Mesodermal cell (in vitro differentiated cells): ENCODE data around the gene OASL.

ENCODE experiments used
- H3K27ac ChIP-seq: 2 replicates; pipeline ENCODE4 v1.7.0; 2013; ENCODE audit warnings: mild to moderate bottlenecking, low read depth, low read length, moderate library complexity; ENCODE audit not compliant: severe bottlenecking
- H3K36me3 ChIP-seq: 2 replicates; pipeline ENCODE4 v1.7.1; 2013; ENCODE audit warnings: mild to moderate bottlenecking, low read length, moderate library complexity; ENCODE audit not compliant: control insufficient read depth, insufficient read depth
- H3K4me1 ChIP-seq: one replicate; pipeline ENCODE4 v1.7.1; 2013; ENCODE audit warnings: mild to moderate bottlenecking, low read length; ENCODE audit not compliant: insufficient read depth, control insufficient read depth, poor library complexity, severe bottlenecking
- H3K4me3 ChIP-seq: 2 replicates; pipeline ENCODE4 v1.7.0; 2013; ENCODE audit warnings: low read length, control low read depth, mild to moderate bottlenecking; ENCODE audit not compliant: insufficient read depth, poor library complexity, severe bottlenecking; ENCODE audit errors: extremely low read depth
- H3K9me3 ChIP-seq: 2 replicates; pipeline ENCODE4 v1.7.1; 2013; ENCODE audit warnings: mild to moderate bottlenecking, low read length, moderate library complexity; ENCODE audit not compliant: control insufficient read depth
- WGBS, 2 experiments: methylation state at CpG; one replicate each; pipeline ENCODE4 v1.1.5; 2013; ENCODE audit warnings: missing lambda C conversion rate in 2 of 2; ENCODE audit not compliant: insufficient coverage in 2 of 2; 5-methylcytosine and 5-hydroxymethylcytosine counted together

The OASL gene

GRCh38 chr12:121011820-121012219 is 27.2 kb downstream of the OASL start:
- Histone ChIP-seq H3K4me3 (no peak overlapping the region), H3K4me1 (peaks cover 7% of the 10 kb centered on the region), H3K27ac (no peak overlapping the region), H3K36me3 (peaks cover 58% of the 10 kb centered on the region), H3K9me3 (no peaks in the 10 kb centered on the region)
- 92 to 93% methylated on average over 5 to 6 of the region's 6 CpGs for WGBS, 2 experiments

GRCh38 chr12:121010860-121011259 is 28.2 kb downstream of the OASL start:
- Histone ChIP-seq H3K27ac (no peak overlapping the region), H3K9me3 (no peaks in the 10 kb centered on the region), H3K36me3 (peaks cover 66% of the 10 kb centered on the region), H3K4me3 (no peak overlapping the region), H3K4me1 (peaks cover 7% of the 10 kb centered on the region)
- 96 to 97% methylated on average over 6 to 7 of the region's 8 CpGs for WGBS, 2 experiments

GRCh38 chr12:121009741-121010140 is 29.3 kb downstream of the OASL start:
- Histone ChIP-seq H3K4me3 (no peak overlapping the region), H3K36me3 (peaks cover 73% of the 10 kb centered on the region), H3K27ac (no peak overlapping the region), H3K9me3 (no peaks in the 10 kb centered on the region), H3K4me1 (no peaks in the 10 kb centered on the region)
- WGBS, 2 experiments, result 70 to 81% methylated on average over 7 of the region's 10 CpGs

- Histone ChIP-seq H3K27ac (no peak overlapping the region), H3K9me3 (no peaks in the 10 kb centered on the region), H3K4me1 (no peaks in the 10 kb centered on the region), H3K4me3 (no peak overlapping the region), H3K36me3 (peaks cover 82% of the 10 kb centered on the region)
- WGBS, 2 experiments, result 96 to 99% methylated on average over 7 to 8 of the region's 8 CpGs
Measured at GRCh38 chr12:121008347-121009098, 30.5 kb downstream of the OASL start.

- WGBS, 2 experiments, result 52 to 70% methylated on average over 7 to 9 of the region's 9 CpGs
- H3K9me3 ChIP-seq, result no peaks in the 10 kb centered on the region
- H3K4me3 ChIP-seq, result no peak overlapping the region
- H3K4me1 ChIP-seq, result no peaks in the 10 kb centered on the region
- peaks cover 76% of the 10 kb centered on the region for H3K36me3 ChIP-seq
- no peak overlapping the region for H3K27ac ChIP-seq
Measured at GRCh38 chr12:121005346-121005815, 33.7 kb downstream of the OASL start.

GRCh38 chr12:121004253-121004815 is 34.7 kb downstream of the OASL start:
- WGBS, 2 experiments, result 92 to 94% methylated on average over 12 to 15 of the region's 16 CpGs
- Histone ChIP-seq H3K27ac (no peak overlapping the region), H3K4me3 (no peak overlapping the region), H3K36me3 (peaks cover 66% of the 10 kb centered on the region), H3K9me3 (no peaks in the 10 kb centered on the region), H3K4me1 (no peaks in the 10 kb centered on the region)

GRCh38 chr12:121003650-121004049 is 35.4 kb downstream of the OASL start:
- 54 to 79% methylated on average over 3 of the region's 4 CpGs for WGBS, 2 experiments
- H3K4me3 ChIP-seq, result no peak overlapping the region
- H3K27ac ChIP-seq, result no peak overlapping the region
- peaks cover 60% of the 10 kb centered on the region for H3K36me3 ChIP-seq
- H3K4me1 ChIP-seq, result no peaks in the 10 kb centered on the region
- no peaks in the 10 kb centered on the region for H3K9me3 ChIP-seq

GRCh38 chr12:121001841-121002483 is 37.1 kb downstream of the OASL start:
- Histone ChIP-seq H3K4me1 (no peaks in the 10 kb centered on the region), H3K4me3 (no peak overlapping the region), H3K27ac (no peak overlapping the region), H3K36me3 (peaks cover 47% of the 10 kb centered on the region), H3K9me3 (no peaks in the 10 kb centered on the region)
- WGBS, 2 experiments, result 92 to 96% methylated on average over 13 to 15 of the region's 16 CpGs

- WGBS, 2 experiments, result 93 to 94% methylated on average over 8 to 10 of the region's 11 CpGs
- no peaks in the 10 kb centered on the region for H3K9me3 ChIP-seq
- peaks cover 39% of the 10 kb centered on the region for H3K36me3 ChIP-seq
- H3K27ac ChIP-seq, result no peak overlapping the region
- H3K4me3 ChIP-seq, result no peak overlapping the region
- no peaks in the 10 kb centered on the region for H3K4me1 ChIP-seq
Measured at GRCh38 chr12:121001060-121001459, 38.0 kb downstream of the OASL start.

GRCh38 chr12:121000530-121000929 is 38.5 kb downstream of the OASL start:
- H3K27ac ChIP-seq, result no peak overlapping the region
- H3K36me3 ChIP-seq, result peaks cover 34% of the 10 kb centered on the region
- 91 to 97% methylated on average over 7 to 11 of the region's 11 CpGs for WGBS, 2 experiments
- H3K9me3 ChIP-seq, result no peaks in the 10 kb centered on the region
- no peaks in the 10 kb centered on the region for H3K4me1 ChIP-seq
- H3K4me3 ChIP-seq, result no peak overlapping the region
